K562 (cell line): Measurements from ENCODE around the gene VPS13D. TPM values are rescaled to one million over a fixed set of nuclear protein-coding genes. Genes with fewer than 3 reads are reported as not detected.

ENCODE experiments used
- CEBPB ChIP-seq: fragments of 450-650 bp; IDR thresholded peaks from 2 replicates; pipeline ENCODE4 v1.6.1; 2016; ENCODE audit warnings: missing genetic modification characterization, missing compliant biosample characterization
- DMBX1 ChIP-seq: fragments of 250-450 bp; sonication (Bioruptor Pico); IDR thresholded peaks from 2 replicates; pipeline ENCODE4 v1.8.0; 2022; ENCODE audit warnings: inconsistent platforms, mild to moderate bottlenecking, moderate library complexity, borderline replicate concordance
- ETV6 ChIP-seq, 3 experiments: fragments of 150-350 bp in 1 of 3; sonication (generic) in 1 of 3; formaldehyde crosslinking in 1 of 3; IDR thresholded peaks; 2 replicates each; pipeline versions ENCODE4 v1.6.1 to v1.8.0; 2014 to 2022; ENCODE audit warnings: borderline replicate concordance in 2 of 3, low read depth in 2 of 3, antibody characterized with exemption in 1 of 3, low read length in 1 of 3, mild to moderate bottlenecking in 1 of 3, missing genetic modification reagents in 1 of 3
- GATA2 ChIP-seq: sonication (generic); formaldehyde crosslinking; IDR thresholded peaks from 2 replicates; pipeline ENCODE4 v1.4.0; 2020; ENCODE audit warnings: mild to moderate bottlenecking, missing genetic modification reagents
- KHSRP ChIP-seq: fragments of 450-650 bp; IDR thresholded peaks from 2 replicates; pipeline ENCODE4 v1.6.1; 2017
- KLF13 ChIP-seq: fragments of 450-650 bp; IDR thresholded peaks from 2 replicates; pipeline ENCODE4 v1.6.1; 2016; ENCODE audit warnings: missing genetic modification characterization, low read depth, mild to moderate bottlenecking, missing compliant biosample characterization, moderate library complexity, borderline replicate concordance
- NCOA2 ChIP-seq, 2 experiments: fragments of 450-650 bp; IDR thresholded peaks; 2 replicates each; pipeline ENCODE4 v1.6.1; 2018; ENCODE audit warnings: mild to moderate bottlenecking in 2 of 2, moderate library complexity in 1 of 2; ENCODE audit not compliant: partially characterized antibody in 2 of 2
- OTX1 ChIP-seq: fragments of 450-650 bp; formaldehyde crosslinking; IDR thresholded peaks from 2 replicates; pipeline ENCODE4 v1.4.0; 2022; ENCODE audit warnings: mild to moderate bottlenecking
- PCBP1 ChIP-seq: fragments of 200-400 bp; formaldehyde crosslinking; IDR thresholded peaks from 2 replicates; pipeline ENCODE4 v1.6.1; 2018; ENCODE audit warnings: mild to moderate bottlenecking, low read depth, low read length; ENCODE audit not compliant: poor library complexity, severe bottlenecking
- PHF21A ChIP-seq: fragments of 450-650 bp; IDR thresholded peaks from 2 replicates; pipeline ENCODE4 v1.6.1; 2017; ENCODE audit warnings: low read depth, borderline replicate concordance
- RBM25 ChIP-seq: fragments of 200-400 bp; formaldehyde crosslinking; IDR thresholded peaks from 2 replicates; pipeline ENCODE4 v1.6.1; 2018; ENCODE audit warnings: low read length, low read depth, moderate library complexity; ENCODE audit not compliant: severe bottlenecking
- SMC3 ChIP-seq: conservative IDR thresholded peaks from 2 replicates; pipeline ENCODE4 v1.6.1; 2011; ENCODE audit warnings: low read depth, low read length, improper control_type of control experiment; ENCODE audit not compliant: insufficient read depth
- SP1 ChIP-seq: sonication (generic); formaldehyde crosslinking; IDR thresholded peaks from 2 replicates; pipeline ENCODE4 v1.8.1; 2022; ENCODE audit warnings: mild to moderate bottlenecking, missing genetic modification reagents
- ZNF212 ChIP-seq: fragments of 450-650 bp; formaldehyde crosslinking; IDR thresholded peaks from 2 replicates; pipeline ENCODE4 v1.4.0; 2020; ENCODE audit warnings: mild to moderate bottlenecking
- ZNF239 ChIP-seq: fragments of 250-450 bp; sonication (Bioruptor Pico); IDR thresholded peaks from 2 replicates; pipeline ENCODE4 v1.4.0; 2020; ENCODE audit warnings: mild to moderate bottlenecking
- ZNF444 ChIP-seq: fragments of 250-450 bp; sonication (Bioruptor Pico); IDR thresholded peaks from 2 replicates; pipeline ENCODE4 v1.4.0; 2020; ENCODE audit warnings: mild to moderate bottlenecking, moderate library complexity
- ZNF785 ChIP-seq: fragments of 250-450 bp; sonication (Bioruptor Pico); IDR thresholded peaks from 2 replicates; pipeline ENCODE4 v1.4.0; 2020; ENCODE audit warnings: mild to moderate bottlenecking
- ZNF79 ChIP-seq: fragments of 250-450 bp; sonication (Bioruptor Pico); IDR thresholded peaks from 2 replicates; pipeline ENCODE4 v1.4.0; 2020; ENCODE audit warnings: low read depth, mild to moderate bottlenecking, moderate library complexity
- polyA plus RNA-seq, 8 experiments: library from polyadenylated mRNA; depleted of rRNA in 4 of 8; stranded (reverse) in 5 of 8; unstranded in 3 of 8; fragments of >200 nt; fragmentation: Nextera tagmentation in 2 of 8; fragmentation: Illumina TruSeq in 1 of 8; extraction: Ambion mirVana in 2 of 8; extraction: Trizol in 1 of 8; gene quantifications; 2 replicates each; pipeline versions ENCODE4 v1.2.1 to v1.2.3, GENCODE V29; 2011 to 2014; ENCODE audit warnings: inconsistent platforms in 1 of 8, missing spikeins in 1 of 8
- total RNA-seq, 7 experiments: library from RNA; depleted of rRNA in 6 of 7; stranded (reverse); fragments of >200 nt in 6 of 7; fragmentation: Illumina TruSeq in 2 of 7; extraction: Trizol in 2 of 7; gene quantifications; 2 replicates each; pipeline versions ENCODE4 v1.2.1 to v1.2.3, GENCODE V29; 2011 to 2021; ENCODE audit warnings: low replicate concordance in 1 of 7
- TF ChIP-seq, protein P1 (sequence below): sonication (generic); formaldehyde crosslinking; IDR thresholded peaks from 2 replicates; pipeline ENCODE4 v1.8.1; 2023; ENCODE audit warnings: missing genetic modification reagents, mild to moderate bottlenecking, borderline replicate concordance

Gene VPS13D
- total and polyA plus RNA-seq, 9 of the 15 experiments (the other 6 are each of a cell fraction or from before 2014, with no cell fraction given): 6.1 to 51.5 (median 38.5) TPM

DNA sequence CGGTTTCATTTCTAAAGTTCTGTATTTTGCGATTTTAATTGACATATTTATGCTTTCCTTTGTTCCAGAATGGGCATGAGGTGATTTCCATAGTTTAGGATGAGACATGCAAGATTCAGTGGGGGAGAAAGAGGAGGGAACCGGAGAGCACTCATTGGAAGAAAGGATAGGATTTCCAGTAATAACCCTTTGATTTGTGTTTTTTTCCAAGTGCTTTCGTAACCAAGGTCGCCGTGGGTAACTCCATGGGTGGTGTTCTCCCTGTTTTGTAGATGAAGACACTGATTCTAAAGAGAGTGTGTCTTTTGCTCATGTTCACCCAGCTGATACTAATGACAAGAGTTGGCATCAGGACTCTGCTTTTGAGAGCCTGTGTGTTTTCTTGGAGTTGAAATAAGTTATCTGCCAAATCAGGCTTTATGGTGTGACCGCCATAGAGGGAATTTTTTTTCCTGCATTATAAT, 218.1 kb downstream of the VPS13D start (continued):
- TF ChIP-seq CEBPB (peak; percentile 70), SMC3 (no peak), ETV6 (IDR thresholded peaks at IDR 0.05; ENCODE audit: borderline replicate concordance in 1 of 2, low read depth in 2 of 2, low read length in 1 of 2) (no peak), ETV6 (CRISPR knock-in tag; IDR thresholded peaks at IDR 0.05; ENCODE audit: borderline replicate concordance) (no peak), ZNF444 (CRISPR knock-in tag) (no peak), NCOA2 (IDR thresholded peaks at IDR 0.05; ENCODE audit: partially characterized antibody in 2 of 2) (no peak), PCBP1 (no peak), ZNF239 (CRISPR knock-in tag) (no peak), ZNF212 (CRISPR knock-in tag) (no peak), DMBX1 (CRISPR knock-in tag) (peak; percentile 46), ZNF785 (CRISPR knock-in tag) (no peak), PHF21A (no peak), ZNF79 (CRISPR knock-in tag) (0 out of 2 replicates have a peak, but pooled peaks have one; percentile 42), SP1 (no peak), GATA2 (CRISPR knock-in tag) (peak; percentile 38; the same call in 1 of the 2 replicates), RBM25 (no peak), KHSRP (no peak), KLF13 (tag) (0 out of 2 replicates have a peak, but pooled peaks have one; percentile 25), OTX1 (no peak)
- TF ChIP-seq, protein P1, sequence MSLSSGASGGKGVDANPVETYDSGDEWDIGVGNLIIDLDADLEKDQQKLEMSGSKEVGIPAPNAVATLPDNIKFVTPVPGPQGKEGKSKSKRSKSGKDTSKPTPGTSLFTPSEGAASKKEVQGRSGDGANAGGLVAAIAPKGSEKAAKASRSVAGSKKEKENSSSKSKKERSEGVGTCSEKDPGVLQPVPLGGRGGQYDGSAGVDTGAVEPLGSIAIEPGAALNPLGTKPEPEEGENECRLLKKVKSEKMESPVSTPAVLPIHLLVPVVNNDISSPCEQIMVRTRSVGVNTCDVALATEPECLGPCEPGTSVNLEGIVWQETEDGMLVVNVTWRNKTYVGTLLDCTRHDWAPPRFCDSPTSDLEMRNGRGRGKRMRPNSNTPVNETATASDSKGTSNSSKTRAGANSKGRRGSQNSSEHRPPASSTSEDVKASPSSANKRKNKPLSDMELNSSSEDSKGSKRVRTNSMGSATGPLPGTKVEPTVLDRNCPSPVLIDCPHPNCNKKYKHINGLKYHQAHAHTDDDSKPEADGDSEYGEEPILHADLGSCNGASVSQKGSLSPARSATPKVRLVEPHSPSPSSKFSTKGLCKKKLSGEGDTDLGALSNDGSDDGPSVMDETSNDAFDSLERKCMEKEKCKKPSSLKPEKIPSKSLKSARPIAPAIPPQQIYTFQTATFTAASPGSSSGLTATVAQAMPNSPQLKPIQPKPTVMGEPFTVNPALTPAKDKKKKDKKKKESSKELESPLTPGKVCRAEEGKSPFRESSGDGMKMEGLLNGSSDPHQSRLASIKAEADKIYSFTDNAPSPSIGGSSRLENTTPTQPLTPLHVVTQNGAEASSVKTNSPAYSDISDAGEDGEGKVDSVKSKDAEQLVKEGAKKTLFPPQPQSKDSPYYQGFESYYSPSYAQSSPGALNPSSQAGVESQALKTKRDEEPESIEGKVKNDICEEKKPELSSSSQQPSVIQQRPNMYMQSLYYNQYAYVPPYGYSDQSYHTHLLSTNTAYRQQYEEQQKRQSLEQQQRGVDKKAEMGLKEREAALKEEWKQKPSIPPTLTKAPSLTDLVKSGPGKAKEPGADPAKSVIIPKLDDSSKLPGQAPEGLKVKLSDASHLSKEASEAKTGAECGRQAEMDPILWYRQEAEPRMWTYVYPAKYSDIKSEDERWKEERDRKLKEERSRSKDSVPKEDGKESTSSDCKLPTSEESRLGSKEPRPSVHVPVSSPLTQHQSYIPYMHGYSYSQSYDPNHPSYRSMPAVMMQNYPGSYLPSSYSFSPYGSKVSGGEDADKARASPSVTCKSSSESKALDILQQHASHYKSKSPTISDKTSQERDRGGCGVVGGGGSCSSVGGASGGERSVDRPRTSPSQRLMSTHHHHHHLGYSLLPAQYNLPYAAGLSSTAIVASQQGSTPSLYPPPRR (CRISPR knock-in tag): no peak
